WI38 (cell line): ENCODE results near the gene PYGL.
A peak's percentile ranks its signal among the peaks of the same experiment; 100 is the strongest.

ENCODE experiments used
- H3K4me3 ChIP-seq: 2 replicates; pipeline ENCODE4 v1.5.1; 2011; ENCODE audit warnings: low read depth, mild to moderate bottlenecking, control low read depth, low read length
- CTCF ChIP-seq: IDR thresholded peaks from 2 replicates; pipeline ENCODE4 v1.5.1; 2012; ENCODE audit warnings: low read depth, mild to moderate bottlenecking, control low read depth, low read length

Gene PYGL

GRCh38 chr14:50943943-50944646 lies at the start of gene PYGL:
Gene PYGL (minus strand): TSS chr14:50944483. CDS start chr14:50944403, 80 bp downstream.
- TF ChIP-seq CTCF = no peak
- peak within 1 kb of the TSS; percentile 63 for H3K4me3 ChIP-seq

- no peak overlapping the region for H3K4me3 ChIP-seq
- no peak for TF ChIP-seq CTCF
These were observed 41.6 kb upstream of the PYGL start for GRCh38 chr14:50985859-50986331.

- no peak for TF ChIP-seq CTCF
These were observed 41.0 kb upstream of the PYGL start for GRCh38 chr14:50985124-50985858.

GRCh38 chr14:50984036-50984710 lies 39.9 kb upstream of the PYGL start:
- H3K4me3 ChIP-seq = no peak overlapping the region
- TF ChIP-seq CTCF = no peak

More at GRCh38 chr14:50985124-50985858, 41.0 kb upstream of the PYGL start:
- H3K4me3 ChIP-seq = no peak overlapping the region; the same call in 1 of the 2 replicates

GRCh38 chr14:50979941-50980850 lies 35.9 kb upstream of the PYGL start:
- H3K4me3 ChIP-seq = no peak overlapping the region
- TF ChIP-seq CTCF = no peak

- H3K4me3 ChIP-seq = no peak overlapping the region
- no peak for TF ChIP-seq CTCF
These were observed 34.6 kb upstream of the PYGL start for GRCh38 chr14:50978888-50979287.
